GM12801 (cell line): ENCODE data around the gene DYSF.

Experiments used
- CTCF ChIP-seq: IDR thresholded peaks from one replicate; pipeline ENCODE4 v1.5.1; 2011; ENCODE audit warnings: control low read depth; ENCODE audit not compliant: insufficient read length; ENCODE audit errors: extremely low read depth

Gene DYSF

GRCh38 chr2:71643674-71644357, 190.5 kb downstream of the DYSF start:
- no peak for TF ChIP-seq CTCF

- no peak for TF ChIP-seq CTCF
Observed at GRCh38 chr2:71646028-71646427, 192.7 kb downstream of the DYSF start.

GRCh38 chr2:71647356-71647755, 194.0 kb downstream of the DYSF start:
- TF ChIP-seq CTCF: no peak

- TF ChIP-seq CTCF: no peak
Observed at GRCh38 chr2:71655498-71655897, 202.1 kb downstream of the DYSF start.

- no peak for TF ChIP-seq CTCF
Observed at GRCh38 chr2:71658771-71659170, 205.4 kb downstream of the DYSF start.

- TF ChIP-seq CTCF: no peak
Observed at GRCh38 chr2:71659868-71660518, 206.6 kb downstream of the DYSF start.

GRCh38 chr2:71661782-71662181, 208.4 kb downstream of the DYSF start:
- no peak for TF ChIP-seq CTCF
